GF-D8 (cell line): ENCODE data around the gene RANBP9.
A peak's percentile ranks its signal among the peaks of the same experiment; 100 is the strongest.

Source experiments
- DNase-seq: peaks from one replicate; lab custom pipeline; 2025; lab: John Stamatoyannopoulos, UW

The RANBP9 gene

DNA sequence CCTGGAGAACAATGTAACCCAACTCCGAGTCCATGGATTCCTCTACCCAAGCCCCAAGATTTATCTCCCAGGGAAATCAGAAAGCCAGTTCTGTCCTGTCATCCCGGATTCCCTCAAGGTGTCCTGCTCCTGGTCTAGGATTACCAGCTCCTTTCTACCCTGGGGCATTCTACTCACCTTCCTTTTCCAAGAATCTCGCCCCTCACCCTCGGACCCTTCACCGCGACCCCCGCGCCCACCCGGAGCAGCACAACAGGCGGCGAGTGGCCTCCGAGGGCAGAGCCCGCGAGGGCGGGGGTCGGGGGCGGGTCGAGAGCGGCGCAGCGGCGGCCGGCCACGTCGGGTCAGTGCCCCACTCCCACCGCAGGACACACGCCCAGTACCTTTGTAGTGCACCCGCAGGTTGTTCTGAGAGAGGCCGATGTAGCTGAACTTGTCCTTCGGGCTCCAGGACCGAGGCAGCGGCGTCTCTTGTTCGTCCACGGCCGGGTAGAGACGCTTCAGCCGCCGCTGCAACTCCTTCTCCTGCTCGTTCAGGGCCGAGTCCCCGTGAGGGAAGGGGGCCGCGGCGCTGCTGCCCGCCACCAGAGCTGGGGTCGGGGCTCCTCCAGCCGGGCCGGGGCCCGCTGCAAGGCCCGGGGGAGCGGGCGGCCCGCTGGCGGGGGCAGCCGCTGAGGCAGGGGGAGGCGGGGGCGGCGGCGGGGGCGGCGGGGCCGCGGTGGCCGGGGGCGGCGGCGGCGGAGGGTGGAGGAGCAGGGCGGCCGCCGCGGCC is 897 bp downstream of the RANBP9 start:
- DNase-seq = no peak

GRCh38 chr6:13709689-13710551 is 1.7 kb downstream of the RANBP9 start:
- peak; percentile 15 for DNase-seq

DNA sequence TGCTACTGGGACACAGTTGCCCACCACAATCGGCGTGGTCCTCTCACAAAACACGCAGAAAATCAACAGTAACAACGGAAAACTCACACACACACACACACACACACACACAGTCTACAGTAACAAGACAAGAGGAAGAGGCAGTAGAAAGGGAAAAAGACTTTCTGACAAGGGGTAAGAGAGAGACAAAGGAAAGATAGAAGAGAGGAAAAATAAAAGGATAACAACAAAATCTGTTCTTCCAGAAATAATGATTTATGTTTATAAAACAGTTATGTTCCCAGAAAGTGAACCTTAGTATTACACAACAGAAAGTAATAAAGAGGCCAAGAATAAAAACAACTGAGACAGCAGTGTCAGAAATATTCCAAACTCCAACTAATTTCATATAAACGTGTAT is 2.9 kb downstream of the RANBP9 start:
- DNase-seq = peak; percentile 7

DNA sequence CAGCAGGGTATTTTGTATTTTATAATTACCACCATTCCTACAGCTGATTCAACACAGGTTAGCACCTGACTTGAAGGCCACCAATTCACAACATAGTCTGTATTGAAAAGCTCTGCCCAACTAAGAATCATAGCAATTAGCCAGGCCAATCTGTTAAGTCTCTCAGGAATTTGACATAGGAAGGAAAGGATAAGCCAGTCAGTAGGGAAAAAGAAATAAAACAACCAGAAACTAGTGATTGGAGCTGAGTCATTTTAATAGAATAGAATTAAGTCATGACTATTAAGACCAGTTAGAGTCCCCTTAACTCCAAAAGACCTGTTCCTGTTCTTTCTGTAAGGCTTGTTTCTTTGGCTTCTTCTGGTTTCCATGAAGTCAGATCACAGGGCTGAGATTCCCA is 8.1 kb downstream of the RANBP9 start:
- DNase-seq = no peak

DNA sequence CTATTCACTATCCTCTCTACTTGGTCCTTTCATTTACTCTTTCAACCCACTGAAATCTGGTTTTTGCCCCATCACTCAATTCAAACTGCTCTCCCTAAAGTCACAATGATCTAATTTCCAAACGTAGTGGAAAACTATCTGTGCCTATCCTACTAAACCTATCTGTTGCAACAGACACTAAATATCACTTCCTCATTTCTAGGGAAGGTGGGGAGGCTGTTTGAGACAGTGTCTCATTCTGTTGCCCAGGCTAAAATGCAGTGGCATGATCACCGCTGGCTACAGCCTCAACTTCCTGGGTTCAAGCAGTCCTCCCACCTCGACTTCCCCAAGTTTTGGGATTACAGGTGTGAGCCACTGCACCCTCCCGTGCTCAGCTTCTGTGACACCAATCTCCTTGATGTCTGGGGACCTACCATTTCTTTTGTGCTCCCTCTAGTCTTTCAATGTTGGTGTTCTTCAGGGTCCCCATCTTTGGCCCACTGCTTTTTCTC is 8.8 kb downstream of the RANBP9 start:
- peak; percentile 87 for DNase-seq

- no peak for DNase-seq
Measured at GRCh38 chr6:13700232-13700631, 11.4 kb downstream of the RANBP9 start.

- DNase-seq = no peak
Measured at GRCh38 chr6:13698715-13699114, 12.9 kb downstream of the RANBP9 start.

DNA sequence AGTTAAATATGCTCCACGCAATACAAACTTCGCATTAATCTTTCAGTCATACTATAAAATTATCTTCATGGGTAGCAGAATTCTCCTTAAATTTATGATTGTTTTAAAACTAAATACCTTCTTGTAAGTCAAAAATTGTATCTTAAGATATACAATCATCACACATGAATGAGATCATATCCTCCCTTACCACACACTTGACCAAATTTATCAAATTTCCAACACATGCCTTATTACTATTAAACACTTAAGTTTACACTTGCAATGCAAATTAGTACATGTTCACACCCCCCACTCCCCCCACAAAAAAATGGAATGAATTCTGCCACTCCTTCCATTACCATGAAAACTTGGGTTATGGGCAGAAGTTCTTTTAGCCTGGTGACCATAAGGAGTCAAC is 13.8 kb downstream of the RANBP9 start:
- no peak for DNase-seq

DNA sequence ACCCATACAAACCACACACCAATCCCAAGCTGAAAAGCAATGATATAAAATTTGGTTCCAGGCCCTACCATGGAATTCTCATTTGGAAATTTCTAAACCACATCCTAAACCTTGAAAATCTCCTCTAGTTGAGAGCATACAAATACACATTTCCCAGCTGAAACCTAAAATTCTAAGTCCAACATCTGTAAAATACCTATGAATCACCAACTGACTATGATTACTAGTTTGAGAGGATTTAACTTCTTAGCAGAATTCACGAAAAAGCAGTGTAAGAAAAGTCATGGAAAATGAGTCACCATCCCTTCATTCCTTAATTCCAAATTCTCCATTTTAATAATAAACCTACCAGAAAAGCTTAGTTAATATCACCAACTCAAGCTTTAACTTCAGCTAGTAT is 15.4 kb downstream of the RANBP9 start:
- no peak for DNase-seq

GRCh38 chr6:13695252-13695651 is 16.4 kb downstream of the RANBP9 start:
- no peak for DNase-seq

DNA sequence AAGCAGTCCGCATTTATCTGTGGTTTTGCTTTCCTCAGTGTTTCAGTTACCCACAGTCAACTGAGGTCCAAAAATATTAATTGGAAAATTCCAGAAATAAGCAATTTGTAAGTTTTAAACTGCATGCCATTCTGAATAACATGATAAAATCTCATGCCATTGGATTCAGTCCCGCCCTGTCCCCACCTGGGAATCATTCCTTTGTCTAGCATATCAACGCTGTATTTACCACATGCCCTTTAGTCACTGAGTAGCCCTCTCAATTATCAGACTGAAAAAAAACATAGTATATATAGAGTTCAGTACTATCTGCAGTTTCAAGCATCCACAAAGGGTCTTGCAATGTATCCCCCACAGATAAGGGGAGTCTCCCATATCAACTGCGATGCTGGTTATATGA is 17.1 kb downstream of the RANBP9 start:
- no peak for DNase-seq

DNA sequence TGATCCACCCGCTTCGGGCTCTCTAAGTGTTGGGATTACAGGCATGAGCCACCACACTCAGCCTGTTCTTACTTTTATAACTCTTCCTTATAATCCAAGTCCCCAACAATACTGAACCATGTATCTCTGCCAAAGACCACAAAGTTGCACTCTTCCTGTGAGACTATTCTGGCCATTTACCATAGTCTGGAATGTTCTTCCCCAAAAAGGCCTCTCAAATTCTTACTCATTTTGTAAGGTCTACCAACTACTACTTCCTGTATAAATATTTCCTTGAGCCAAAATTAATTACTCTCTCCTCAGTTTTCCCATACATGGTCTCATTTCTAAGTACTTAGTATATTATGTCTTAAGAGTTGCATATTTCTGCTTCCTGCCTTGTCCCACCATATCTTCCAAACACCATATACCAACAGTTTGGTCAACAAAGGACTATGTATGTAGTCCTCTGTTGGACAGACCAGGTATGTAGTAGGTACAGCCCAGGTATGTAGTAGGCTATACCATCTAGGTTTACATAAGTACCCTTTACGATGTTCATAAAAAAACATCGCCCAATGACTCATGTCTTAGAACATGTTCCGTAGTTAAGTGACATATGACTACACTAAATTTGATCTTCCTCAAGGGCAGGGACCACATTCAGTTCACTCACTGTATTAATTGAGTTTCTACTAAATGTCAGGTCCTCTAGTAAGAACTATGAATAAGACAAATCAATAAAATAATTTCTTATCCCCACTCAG is 22.0 kb downstream of the RANBP9 start:
- no peak for DNase-seq

- no peak for DNase-seq
Measured at GRCh38 chr6:13688692-13689196, 22.9 kb downstream of the RANBP9 start.

GRCh38 chr6:13687917-13688351 is 23.7 kb downstream of the RANBP9 start:
- peak; percentile 22 for DNase-seq

GRCh38 chr6:13684855-13685254 is 26.8 kb downstream of the RANBP9 start:
- DNase-seq = no peak

- no peak for DNase-seq
Measured at GRCh38 chr6:13683038-13683437, 28.6 kb downstream of the RANBP9 start.

DNA sequence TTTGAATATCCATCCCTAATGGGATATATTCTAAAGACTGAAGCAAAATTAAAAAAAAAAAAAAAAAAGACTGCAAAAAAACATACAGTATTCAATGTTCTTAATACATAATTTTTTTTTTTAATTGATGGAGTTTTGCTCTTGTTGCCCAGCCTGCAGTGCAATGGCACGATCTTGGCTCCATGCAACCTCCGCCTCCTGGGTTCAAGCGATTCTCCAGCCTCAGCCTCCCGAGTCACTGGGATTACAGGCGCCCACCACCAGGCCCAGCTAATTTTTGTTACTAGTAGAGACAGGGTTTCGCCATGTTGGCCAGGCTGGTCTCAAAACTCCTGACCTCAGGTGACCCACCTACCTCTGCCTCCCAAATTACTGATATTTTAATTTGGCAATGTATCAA is 29.3 kb downstream of the RANBP9 start:
- no peak for DNase-seq

DNA sequence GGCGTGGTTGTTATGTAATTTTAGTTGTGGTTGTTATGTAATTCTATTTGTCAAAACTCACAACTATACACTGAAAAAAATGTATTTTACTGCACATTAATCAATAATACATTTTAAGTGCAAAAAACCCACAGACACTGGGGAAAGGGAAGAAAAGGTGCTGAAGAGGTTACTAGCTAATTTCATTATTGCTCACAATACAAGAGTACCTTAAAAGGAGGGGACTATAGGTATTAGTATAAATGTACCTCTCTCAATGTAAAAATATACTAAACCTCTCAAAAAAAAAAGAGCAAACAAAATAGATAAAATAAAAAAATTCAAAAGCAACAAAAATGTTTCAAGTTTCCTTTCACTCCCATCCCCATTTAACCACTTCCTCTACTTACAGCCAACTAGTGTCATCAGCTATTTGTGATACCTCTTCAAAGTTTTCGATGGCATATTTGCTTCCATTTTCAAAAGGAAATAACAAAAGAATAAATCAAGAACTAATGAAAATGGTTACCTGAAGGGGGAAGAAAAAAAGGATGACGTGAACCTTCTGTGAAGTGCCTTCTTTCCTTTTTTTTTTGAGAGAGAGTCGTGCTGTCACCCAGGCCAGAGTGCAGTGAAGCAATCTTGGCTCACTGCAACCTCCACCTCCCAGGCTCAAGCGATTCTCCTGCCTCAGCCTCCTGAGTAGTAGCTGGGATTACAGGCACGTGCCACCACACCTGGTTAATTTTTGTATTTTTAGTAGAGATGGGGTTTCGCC is 30.2 kb downstream of the RANBP9 start:
- no peak for DNase-seq

DNA sequence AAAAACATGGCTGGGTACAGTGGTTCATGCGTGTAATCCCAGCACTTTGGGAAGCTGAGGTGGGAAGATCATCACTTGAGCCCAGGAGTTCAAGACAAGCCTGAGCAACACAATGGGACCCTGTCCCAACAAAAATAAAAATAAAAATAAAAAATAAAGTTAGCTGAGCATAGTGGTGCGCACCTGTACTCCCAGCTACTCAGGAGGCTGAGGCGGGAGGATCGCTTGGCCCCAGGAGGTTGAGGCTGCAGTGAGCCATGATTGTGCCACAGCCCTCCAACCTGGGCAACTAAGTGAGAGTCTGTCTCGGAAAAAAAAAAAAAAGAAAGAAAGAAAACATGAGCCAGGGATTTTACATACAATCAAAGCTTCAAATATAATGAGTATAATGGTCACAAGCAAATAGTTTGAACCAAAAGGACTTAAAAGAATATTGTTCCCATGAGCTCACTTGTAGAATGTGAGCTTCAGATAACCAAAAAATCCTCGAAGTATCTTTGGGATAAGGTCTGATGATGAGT is 31.1 kb downstream of the RANBP9 start:
- no peak for DNase-seq

- DNase-seq = no peak
Measured at GRCh38 chr6:13679996-13680395, 31.6 kb downstream of the RANBP9 start.
